Activated CD8-positive, alpha-beta memory T cell treated with anti-CD3 and anti-CD28 coated beads, Interleukin-2, amount 50 U/mL, for 24 hours (primary cell): ENCODE results near the gene LBH.

ENCODE experiments used
- DNase-seq: peaks from one replicate; pipeline ENCODE4 v3.0.0-alpha.2; 2020; ENCODE audit errors: extremely low read depth

The LBH gene

GRCh38 chr2:30235008-30235655, 3.8 kb downstream of the LBH start:
- DNase-seq: peak; percentile 47

GRCh38 chr2:30235859-30236535, 4.7 kb downstream of the LBH start:
- DNase-seq: no peak

- no peak for DNase-seq
Measured at GRCh38 chr2:30236591-30237238, 5.4 kb downstream of the LBH start.

- DNase-seq: no peak
Measured at GRCh38 chr2:30237239-30237965, 6.1 kb downstream of the LBH start.

GRCh38 chr2:30237966-30238800, 6.8 kb downstream of the LBH start:
- DNase-seq: no peak

GRCh38 chr2:30239308-30239985, 8.1 kb downstream of the LBH start:
- no peak for DNase-seq

GRCh38 chr2:30239986-30240752, 8.8 kb downstream of the LBH start:
- no peak for DNase-seq

GRCh38 chr2:30243231-30243630, 11.9 kb downstream of the LBH start:
- no peak for DNase-seq

GRCh38 chr2:30245364-30245763, 14.0 kb downstream of the LBH start:
- no peak for DNase-seq

GRCh38 chr2:30248791-30249190, 17.5 kb downstream of the LBH start:
- DNase-seq: no peak

GRCh38 chr2:30249354-30249753, 18.0 kb downstream of the LBH start:
- no peak for DNase-seq

GRCh38 chr2:30250421-30250820, 19.1 kb downstream of the LBH start:
- DNase-seq: no peak

- DNase-seq: peak; percentile 47
Measured at GRCh38 chr2:30252723-30253701, 21.7 kb downstream of the LBH start.

- DNase-seq: no peak
Measured at GRCh38 chr2:30253873-30254684, 22.7 kb downstream of the LBH start.

- no peak for DNase-seq
Measured at GRCh38 chr2:30254685-30255001, 23.3 kb downstream of the LBH start.

- no peak for DNase-seq
Measured at GRCh38 chr2:30255026-30255425, 23.7 kb downstream of the LBH start.

- no peak for DNase-seq
Measured at GRCh38 chr2:30255466-30256408, 24.4 kb downstream of the LBH start.
